H1 (cell line): ENCODE results near the gene MRPL50. TPM values are rescaled to one million over a fixed set of nuclear protein-coding genes. Genes with fewer than 3 reads are reported as not detected.

Experiments
- CTCF ChIA-PET: fragments of 300-600 bp; sonication (Branson Sonifier 250); formaldehyde crosslinking; loops from one replicate; lab custom pipeline; 2021; ENCODE audit not compliant: partially characterized antibody; lab: Charles Lee
- POLR2A ChIA-PET: fragments of 300-600 bp; sonication (Branson Sonifier 250); formaldehyde crosslinking; loops from one replicate; lab custom pipeline; 2021; ENCODE audit warnings: inconsistent platforms; ENCODE audit not compliant: partially characterized antibody; lab: Charles Lee
- DNase-seq, 2 experiments: peaks; one replicate each; pipeline versions ENCODE4 v3.0.0 to v3.0.0-alpha.2; 2010 to 2022; ENCODE audit warnings: low spot score in 2 of 2, low read depth in 1 of 2, mixed read lengths in 1 of 2
- FAIRE-seq: peaks from 2 replicates; lab custom pipeline; 2011; peaks lifted over from hg19 to GRCh38; lab: Jason Lieb, UNC
- H2AFZ ChIP-seq: 2 replicates; pipeline ENCODE4 v1.8.1; 2012; ENCODE audit warnings: low read length, inconsistent platforms
- H2AK5ac ChIP-seq: 2 replicates; pipeline ENCODE4 v1.6.1; 2013; ENCODE audit warnings: low read depth, low read length
- H2BK120ac ChIP-seq: replicated peaks from 2 replicates; pipeline ENCODE3; 2013; ENCODE audit warnings: low read depth, low read length, inconsistent platforms
- H2BK12ac ChIP-seq: 2 replicates; pipeline ENCODE4 v1.6.1; 2013; ENCODE audit warnings: low read depth, low read length
- H2BK15ac ChIP-seq: 2 replicates; pipeline ENCODE4 v1.6.1; 2013; ENCODE audit warnings: low read length
- H2BK20ac ChIP-seq: 2 replicates; pipeline ENCODE4 v1.6.1; 2013; ENCODE audit warnings: low read length
- H2BK5ac ChIP-seq: 2 replicates; pipeline ENCODE4 v1.6.1; 2013; ENCODE audit warnings: low read depth, low read length
- H3K14ac ChIP-seq: 2 replicates; pipeline ENCODE4 v1.6.1; 2013; ENCODE audit warnings: inconsistent platforms; ENCODE audit not compliant: insufficient read length
- H3K18ac ChIP-seq: 2 replicates; pipeline ENCODE4 v1.6.1; 2013; ENCODE audit warnings: low read length; ENCODE audit errors: extremely low read depth
- H3K23ac ChIP-seq: 2 replicates; pipeline ENCODE4 v1.6.1; 2013; ENCODE audit warnings: inconsistent platforms; ENCODE audit not compliant: insufficient read length
- H3K23me2 ChIP-seq: 2 replicates; pipeline ENCODE4 v1.6.1; 2013; ENCODE audit warnings: low read depth, low read length
- H3K27ac ChIP-seq: 2 replicates; pipeline ENCODE4 v1.6.1; 2011; ENCODE audit warnings: low read depth, low read length, inconsistent platforms
- H3K27me3 ChIP-seq, 4 experiments: replicated peaks in 1 of 4; 1 replicate in 1 of 4; 2 replicates in 3 of 4; pipeline versions ENCODE4 v1.6.1 to v1.8.1; 2011 to 2013; ENCODE audit warnings: low read length in 3 of 4, mild to moderate bottlenecking in 3 of 4, inconsistent platforms in 2 of 4, mixed read lengths in 2 of 4, moderate library complexity in 1 of 4; ENCODE audit not compliant: control insufficient read depth in 3 of 4, insufficient read depth in 3 of 4; ENCODE audit errors: extremely low read depth in 1 of 4
- H3K36me3 ChIP-seq, 4 experiments: 2 replicates each; pipeline versions ENCODE4 v1.6.1 to v1.8.1; 2011 to 2013; ENCODE audit warnings: mild to moderate bottlenecking in 4 of 4, low read length in 3 of 4, moderate library complexity in 2 of 4, control low read depth in 1 of 4, inconsistent platforms in 1 of 4; ENCODE audit not compliant: insufficient read depth in 4 of 4, control insufficient read depth in 2 of 4
- H3K4ac ChIP-seq: replicated peaks from 2 replicates; pipeline ENCODE3; 2013; ENCODE audit warnings: low read length, low read depth, mixed read lengths, inconsistent platforms; ENCODE audit not compliant: insufficient read length
- H3K4me1 ChIP-seq, 4 experiments: replicated peaks in 1 of 4; 1 replicate in 1 of 4; 2 replicates in 3 of 4; pipeline versions ENCODE4 v1.6.1 to v1.8.1; 2011 to 2013; ENCODE audit warnings: low read length in 3 of 4, inconsistent platforms in 2 of 4, mixed read lengths in 1 of 4; ENCODE audit not compliant: insufficient read depth in 4 of 4, control insufficient read depth in 3 of 4
- H3K4me2 ChIP-seq, 2 experiments: 2 replicates each; pipeline versions ENCODE4 v1.6.1 to v1.8.1; 2011 to 2013; ENCODE audit warnings: low read depth in 2 of 2, low read length in 2 of 2, control low read depth in 1 of 2, inconsistent platforms in 1 of 2, mild to moderate bottlenecking in 1 of 2; ENCODE audit not compliant: insufficient read depth in 1 of 2
- H3K4me3 ChIP-seq, 4 experiments: fragments of 200-600, 300-600 bp in 1 of 4; sonication (generic), shearing (Covaris generic), sonication (Bioruptor Twin) in 1 of 4; 2 replicates each; pipeline versions ENCODE4 v1.5.1 to v1.8.1; 2011 to 2016; ENCODE audit warnings: low read length in 4 of 4, low read depth in 3 of 4, control low read depth in 2 of 4, inconsistent platforms in 2 of 4, mild to moderate bottlenecking in 2 of 4, mixed read lengths in 1 of 4, moderate library complexity in 1 of 4; ENCODE audit not compliant: insufficient read depth in 2 of 4; ENCODE audit errors: extremely low read depth in 1 of 4
- H3K56ac ChIP-seq: replicated peaks from 2 replicates; pipeline ENCODE3; 2013; ENCODE audit warnings: low read depth, mild to moderate bottlenecking, mixed read lengths, low read length, inconsistent platforms; ENCODE audit not compliant: insufficient read length
- H3K79me1 ChIP-seq: 2 replicates; pipeline ENCODE4 v1.6.1; 2013; ENCODE audit warnings: low read depth, low read length, control low read depth
- H3K79me2 ChIP-seq, 2 experiments: 2 replicates each; pipeline versions ENCODE4 v1.6.1 to v1.8.1; 2012 to 2013; ENCODE audit warnings: low read length in 2 of 2, mild to moderate bottlenecking in 2 of 2, inconsistent platforms in 1 of 2; ENCODE audit not compliant: insufficient read depth in 2 of 2, control insufficient read depth in 1 of 2
- H3K9ac ChIP-seq, 4 experiments: replicated peaks in 1 of 4; 1 replicate in 1 of 4; 2 replicates in 3 of 4; pipeline versions ENCODE4 v1.6.1 to v1.8.1; 2011 to 2013; ENCODE audit warnings: low read depth in 3 of 4, low read length in 3 of 4, control low read depth in 2 of 4, mild to moderate bottlenecking in 2 of 4, moderate library complexity in 2 of 4, inconsistent platforms in 1 of 4; ENCODE audit errors: extremely low read depth in 1 of 4
- H3K9me3 ChIP-seq, 2 experiments: 2 replicates each; pipeline versions ENCODE4 v1.6.1 to v1.8.1; 2012 to 2013; ENCODE audit warnings: mild to moderate bottlenecking in 2 of 2, moderate library complexity in 2 of 2, control low read depth in 1 of 2, inconsistent platforms in 1 of 2, low read depth in 1 of 2, low read length in 1 of 2, mixed read lengths in 1 of 2; ENCODE audit not compliant: insufficient read depth in 2 of 2
- H4K20me1 ChIP-seq, 2 experiments: replicated peaks in 1 of 2; 2 replicates each; pipeline versions ENCODE3 to v1.8.1; 2011 to 2013; ENCODE audit warnings: inconsistent platforms in 2 of 2, low read length in 2 of 2, mild to moderate bottlenecking in 1 of 2; ENCODE audit not compliant: insufficient read depth in 2 of 2, control insufficient read depth in 1 of 2
- H4K5ac ChIP-seq: 2 replicates; pipeline ENCODE4 v1.6.1; 2013; ENCODE audit warnings: low read length, low read depth, mixed read lengths, inconsistent platforms; ENCODE audit not compliant: insufficient read length
- H4K8ac ChIP-seq: 2 replicates; pipeline ENCODE4 v1.8.0; 2013; ENCODE audit warnings: mild to moderate bottlenecking, moderate library complexity, low read length, inconsistent platforms; ENCODE audit not compliant: insufficient read depth; ENCODE audit errors: extremely low read depth
- H4K91ac ChIP-seq: replicated peaks from 2 replicates; pipeline ENCODE3; 2013; ENCODE audit warnings: low read length, mixed read lengths, inconsistent platforms; ENCODE audit not compliant: insufficient read length
- CBX8 ChIP-seq: fragments of 300-800, 300-1000 bp; sonication (generic); IDR thresholded peaks from 2 replicates; pipeline ENCODE4 v1.7.1; 2016; ENCODE audit warnings: low read depth, low read length, borderline replicate concordance
- KDM1A ChIP-seq: fragments of 200-600, 300-600 bp; sonication (generic); IDR thresholded peaks from 2 replicates; pipeline ENCODE4 v1.7.1; 2016; ENCODE audit warnings: mild to moderate bottlenecking, low read length, borderline replicate concordance
- SP2 ChIP-seq: IDR thresholded peaks from 2 replicates; pipeline ENCODE4 v1.6.1; 2012; ENCODE audit warnings: mild to moderate bottlenecking, low read length, inconsistent platforms
- polyA plus RNA-seq, 7 experiments: library from polyadenylated mRNA; depleted of rRNA in 3 of 7; stranded (reverse) in 5 of 7; unstranded in 2 of 7; fragments of >200 nt in 5 of 7; fragments of 200-250 nt in 2 of 7; gene quantifications; 1 replicate in 5 of 7; 2 replicates in 1 of 7; 4 replicates in 1 of 7; pipeline versions ENCODE4 v1.2.1 to v1.2.3, GENCODE V29; 2011 to 2013; ENCODE audit warnings: missing spikeins in 2 of 7, mixed read lengths in 2 of 7
- total RNA-seq: library from RNA; stranded (reverse); fragmentation: NEBNext Ultra II Directional; extraction: Animal tissue kit (Norgen Biotek cat#: 25700); gene quantifications from 2 replicates; pipeline ENCODE4 v1.2.1, GENCODE V29; 2021

Gene MRPL50
- total and polyA plus RNA-seq, 2 of the 8 experiments (the other 6 are each of a cell fraction or from before 2014, with no cell fraction given), result 17.8 to 25.1 TPM

- H2BK20ac ChIP-seq, result no peak overlapping the region
Measured at GRCh38 chr9:101360647-101361046, 37.8 kb downstream of the MRPL50 start.

More at GRCh38 chr9:101360647-101361046, 37.8 kb downstream of the MRPL50 start:
- no peak overlapping the region for H3K56ac ChIP-seq
- H2AK5ac ChIP-seq, result no peak overlapping the region
- no peak overlapping the region for H3K4me2 ChIP-seq
- no peak overlapping the region for H3K14ac ChIP-seq
- no peak overlapping the region for H3K23ac ChIP-seq
- H4K5ac ChIP-seq, result no peak overlapping the region
- H2BK15ac ChIP-seq, result no peak overlapping the region
- no peak for TF ChIP-seq CBX8
- TF ChIP-seq KDM1A, result no peak
- TF ChIP-seq SP2, result no peak
- H4K91ac ChIP-seq, result no peak overlapping the region
- H3K79me1 ChIP-seq, result no peaks in the 10 kb centered on the region
- no peak overlapping the region for H2BK12ac ChIP-seq
- no peak overlapping the region for H2AFZ ChIP-seq
- H3K27ac ChIP-seq, result no peak overlapping the region
- H2BK120ac ChIP-seq, result no peak overlapping the region
- H2BK5ac ChIP-seq, result no peak overlapping the region
- DNase-seq (no peak), FAIRE-seq (no peak)
- no peaks in the 10 kb centered on the region for H3K4me1 ChIP-seq
- H3K4ac ChIP-seq, result no peak overlapping the region
- no peaks in the 10 kb centered on the region for H3K79me2 ChIP-seq
- H4K20me1 ChIP-seq, result no peaks in the 10 kb centered on the region
- no peak overlapping the region for H4K8ac ChIP-seq
- H3K9ac ChIP-seq, result no peak overlapping the region
- POLR2A ChIA-PET, result no interaction called here
- no peaks in the 10 kb centered on the region for H3K36me3 ChIP-seq
- H3K4me3 ChIP-seq, result no peak overlapping the region
- H3K27me3 ChIP-seq, result no peaks in the 10 kb centered on the region
- CTCF ChIA-PET, result no interaction called here
- H3K23me2 ChIP-seq, result no peaks in the 10 kb centered on the region
- H3K18ac ChIP-seq, result no peak overlapping the region
- H3K9me3 ChIP-seq, result no peaks in the 10 kb centered on the region
